HCT116 (cell line): ENCODE results near the gene ZNF443. TPM values are rescaled to one million over a fixed set of nuclear protein-coding genes. Genes with fewer than 3 reads are reported as not detected.

ENCODE experiments used
- ATAC-seq: fragments of 200-7000 bp; cut with Tn5 transposase; 2 replicates; pipeline ENCODE4 v1.9.1; 2020; ENCODE audit warnings: mild to moderate bottlenecking, moderate library complexity
- BruUV-seq: library from RNA; stranded (reverse); fragments of 400-500 nt; replicated peaks from 2 replicates; lab custom pipeline; 2021; lab: Mats Ljungman, UMichigan
- CTCF ChIA-PET: fragments of 300-600 bp; sonication (Branson Sonifier 250); formaldehyde crosslinking; loops from one replicate; lab custom pipeline; 2021; ENCODE audit warnings: antibody characterized with exemption; lab: Charles Lee
- POLR2A ChIA-PET: fragments of 300-600, 350-600 bp; sonication (Branson Sonifier 250); formaldehyde crosslinking; loops from one replicate; lab custom pipeline; 2021; ENCODE audit warnings: antibody characterized with exemption; lab: Charles Lee
- RAD21 ChIA-PET, 2 experiments: fragments of 300-600 bp; sonication (Branson Sonifier 250); formaldehyde crosslinking; loops; one replicate each; lab custom pipeline; 2023; ENCODE audit warnings: low total read pairs in 2 of 2; ENCODE audit not compliant: uncharacterized antibody in 2 of 2, unreplicated experiment in 2 of 2, low non-redundant PET in 1 of 2; lab: Charles Lee
- DNase-seq: peaks from one replicate; pipeline ENCODE4 v3.0.0-alpha.2; 2010; ENCODE audit warnings: low read depth, low spot score
- H2AFZ ChIP-seq: fragments of 200-600 bp; shearing (Covaris generic), sonication (generic); 2 replicates; pipeline ENCODE4 v1.6.1; 2017; ENCODE audit warnings: low read depth, mixed run types, mixed read lengths, antibody characterized with exemption, low read length; ENCODE audit not compliant: poor library complexity, severe bottlenecking
- H3K27ac ChIP-seq: 2 replicates; pipeline ENCODE4 v1.5.1; 2012; ENCODE audit warnings: low read depth, low read length
- H3K27me3 ChIP-seq: fragments of 200-600 bp; sonication (generic); 2 replicates; pipeline ENCODE4 v1.6.1; 2016; ENCODE audit warnings: mixed run types, low read length, mixed read lengths; ENCODE audit not compliant: insufficient read depth
- H3K36me3 ChIP-seq, 2 experiments: fragments of 200-500 bp in 1 of 2; fragments of 200-600 bp in 1 of 2; sonication (Bioruptor generic) in 1 of 2; sonication (generic) in 1 of 2; 2 replicates each; pipeline versions ENCODE4 v1.5.1 to v1.6.1; 2014 to 2016; ENCODE audit warnings: low read length in 2 of 2, inconsistent platforms in 1 of 2, mixed read lengths in 1 of 2, mixed run types in 1 of 2; ENCODE audit not compliant: insufficient read depth in 2 of 2, control insufficient read depth in 1 of 2
- H3K4me1 ChIP-seq, 2 experiments: fragments of 200-600 bp in 1 of 2; sonication (generic) in 1 of 2; 2 replicates each; pipeline versions ENCODE4 v1.5.1 to v1.6.1; 2012 to 2017; ENCODE audit warnings: low read length in 2 of 2, inconsistent platforms in 1 of 2, mild to moderate bottlenecking in 1 of 2, mixed read lengths in 1 of 2, mixed run types in 1 of 2, moderate library complexity in 1 of 2; ENCODE audit not compliant: insufficient read depth in 2 of 2, control insufficient read depth in 1 of 2
- H3K4me2 ChIP-seq: fragments of 200-600 bp; sonication (generic); 2 replicates; pipeline ENCODE4 v1.6.1; 2017; ENCODE audit warnings: mixed run types, low read length, mixed read lengths
- H3K4me3 ChIP-seq, 2 experiments: fragments of 200-600 bp in 1 of 2; sonication (generic) in 1 of 2; replicated peaks in 1 of 2; 2 replicates each; pipeline ENCODE4 v1.5.1; 2011 to 2016; ENCODE audit warnings: low read length in 2 of 2, control low read depth in 1 of 2, low read depth in 1 of 2, mild to moderate bottlenecking in 1 of 2, mixed read lengths in 1 of 2, mixed run types in 1 of 2
- H3K79me2 ChIP-seq: fragments of 200-600 bp; sonication (generic); 2 replicates; pipeline ENCODE4 v1.6.1; 2017; ENCODE audit warnings: mild to moderate bottlenecking, mixed run types, low read length, moderate library complexity, mixed read lengths; ENCODE audit not compliant: insufficient read depth
- H3K9ac ChIP-seq: fragments of 200-600 bp; sonication (generic); 2 replicates; pipeline ENCODE4 v1.6.1; 2016; ENCODE audit warnings: low read length, mixed read lengths
- H3K9me2 ChIP-seq: fragments of 200-600 bp; sonication (generic), shearing (Covaris generic); 2 replicates; pipeline ENCODE4 v1.6.1; 2017; ENCODE audit warnings: mixed run types, mild to moderate bottlenecking, moderate library complexity; ENCODE audit not compliant: insufficient read depth
- H3K9me3 ChIP-seq, 2 experiments: fragments of 200-500 bp in 1 of 2; fragments of 200-600 bp in 1 of 2; sonication (Bioruptor generic) in 1 of 2; sonication (generic) in 1 of 2; 2 replicates each; pipeline ENCODE4 v1.6.1; 2014 to 2017; ENCODE audit warnings: low read length in 2 of 2, mixed read lengths in 2 of 2, inconsistent platforms in 1 of 2, low read depth in 1 of 2, mild to moderate bottlenecking in 1 of 2, mixed run types in 1 of 2, moderate library complexity in 1 of 2; ENCODE audit not compliant: control insufficient read depth in 1 of 2, insufficient read depth in 1 of 2
- H4K20me1 ChIP-seq: fragments of 200-600 bp; sonication (generic), shearing (Covaris generic); 2 replicates; pipeline ENCODE4 v1.6.1; 2017; ENCODE audit warnings: mixed run types, mild to moderate bottlenecking, moderate library complexity; ENCODE audit not compliant: insufficient read depth
- CEBPB ChIP-seq: IDR thresholded peaks from 2 replicates; pipeline ENCODE4 v1.6.1; 2012; ENCODE audit warnings: low read depth
- EZH2phosphoT487 ChIP-seq: fragments of 200-600 bp; IDR thresholded peaks from 2 replicates; pipeline ENCODE4 v1.6.1; 2018; ENCODE audit warnings: antibody characterized with exemption, borderline replicate concordance
- POLR2A ChIP-seq: IDR thresholded peaks from 2 replicates; pipeline ENCODE4 v1.7.0; 2011; ENCODE audit warnings: borderline replicate concordance; ENCODE audit not compliant: insufficient read depth, insufficient read length; ENCODE audit errors: extremely low read depth
- POLR2AphosphoS5 ChIP-seq: IDR thresholded peaks from 2 replicates; pipeline ENCODE4 v1.6.1; 2011; ENCODE audit warnings: mild to moderate bottlenecking, low read depth, low read length, moderate library complexity
- REST ChIP-seq: IDR thresholded peaks from 2 replicates; pipeline ENCODE4 v1.6.1; 2012; ENCODE audit warnings: low read depth
- SIN3A ChIP-seq: IDR thresholded peaks from 2 replicates; pipeline ENCODE4 v1.6.1; 2012; ENCODE audit warnings: low read depth
- SRF ChIP-seq: IDR thresholded peaks from 2 replicates; pipeline ENCODE4 v1.6.1; 2012; ENCODE audit warnings: low read depth
- TCF7L2 ChIP-seq: IDR thresholded peaks from 2 replicates; pipeline ENCODE4 v1.7.0; 2011; ENCODE audit warnings: borderline replicate concordance, inconsistent platforms; ENCODE audit not compliant: insufficient read depth, insufficient read length; ENCODE audit errors: extremely low read depth
- YY1 ChIP-seq: IDR thresholded peaks from 2 replicates; pipeline ENCODE4 v1.6.1; 2011; ENCODE audit warnings: low read length, low read depth, moderate library complexity, mild to moderate bottlenecking; ENCODE audit not compliant: insufficient replicate concordance; ENCODE audit errors: extremely low read depth
- ZNF274 ChIP-seq: fragments of 200-500 bp; sonication (Bioruptor generic); IDR thresholded peaks from 2 replicates; pipeline ENCODE4 v1.6.1; 2014; ENCODE audit warnings: mild to moderate bottlenecking, low read depth, low read length, inconsistent platforms
- intact Hi-C: fragments of 100-400 bp; cut with micrococcal nuclease; formaldehyde crosslinking; loops from 2 replicates; pipeline ENCODE4 v1.10.0; 2022
- total RNA-seq: library from RNA; stranded (reverse); gene quantifications from one replicate; pipeline ENCODE4 v1.2.1, GENCODE V29; 2021; ENCODE audit not compliant: unreplicated experiment
- TF ChIP-seq, protein P1 (sequence below): IDR thresholded peaks from 2 replicates; pipeline ENCODE4 v1.6.1; 2012

Gene ZNF443
- total RNA-seq, 1 experiment from 2014 or later = 2.9 TPM

DNA sequence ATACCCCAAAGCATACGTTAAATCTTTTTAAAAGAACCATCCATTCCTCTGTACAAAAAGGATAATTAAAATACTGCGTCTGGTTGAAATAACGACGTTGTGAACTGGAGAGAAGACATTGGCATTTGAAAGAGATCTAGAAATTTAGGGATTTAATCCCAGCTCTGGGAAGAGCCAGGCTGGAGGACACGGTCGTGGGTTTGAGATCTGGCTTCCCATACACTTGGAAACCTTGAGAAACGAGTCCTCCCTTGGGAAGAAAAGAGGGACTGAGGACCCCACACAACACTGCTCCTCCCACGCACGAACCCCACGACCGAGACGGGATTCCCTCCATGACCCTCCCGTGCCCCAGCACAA, 43.2 kb upstream of the ZNF443 start:
- H3K9ac ChIP-seq = no peak overlapping the region
- H2AFZ ChIP-seq = no peak overlapping the region
- H3K9me3 ChIP-seq = peaks cover 5 to 6% of the 10 kb centered on the region in 2 experiments; a peak in 2 of 4 replicates
- no peaks in the 10 kb centered on the region for H3K27me3 ChIP-seq
- ChIA-PET RAD21 (no interaction called here), CTCF (no interaction called here), POLR2A (no interaction called here)
- H3K27ac ChIP-seq = no peak overlapping the region
- no peaks in the 10 kb centered on the region for H4K20me1 ChIP-seq
- no peaks in the 10 kb centered on the region for H3K36me3 ChIP-seq
- no peak for DNase-seq
- no peaks in the 10 kb centered on the region for H3K9me2 ChIP-seq
- no peak for TF ChIP-seq ZNF274
- TF ChIP-seq SRF = no peak
- no peak for TF ChIP-seq TCF7L2
- TF ChIP-seq CEBPB = no peak
- no peak for TF ChIP-seq SIN3A
- TF ChIP-seq POLR2AphosphoS5 = no peak
- no peak for TF ChIP-seq POLR2A
- TF ChIP-seq, protein P1, sequence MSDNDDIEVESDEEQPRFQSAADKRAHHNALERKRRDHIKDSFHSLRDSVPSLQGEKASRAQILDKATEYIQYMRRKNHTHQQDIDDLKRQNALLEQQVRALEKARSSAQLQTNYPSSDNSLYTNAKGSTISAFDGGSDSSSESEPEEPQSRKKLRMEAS = no peak
- TF ChIP-seq EZH2phosphoT487 = no peak
- TF ChIP-seq REST = no peak
- TF ChIP-seq YY1 = no peak
- BruUV-seq = no TSS peak
- ATAC-seq = no peak
- H3K4me3 ChIP-seq = no peak overlapping the region
- no peak overlapping the region for H3K4me2 ChIP-seq
- H3K4me1 ChIP-seq = no peaks in the 10 kb centered on the region
- intact Hi-C loops = no loop called here
- no peaks in the 10 kb centered on the region for H3K79me2 ChIP-seq
